Activated T-cell treated with anti-CD3 and anti-CD28 coated beads for 48 hours (primary cell): Measurements from ENCODE around the gene DENND5A.
"Not testable (repeated sequence)": the region's sequence is repeated elsewhere in the genome, so short reads cannot be mapped to it uniquely, and the experiment has no call there.

Experiments
- DNase-seq: peaks from one replicate; pipeline ENCODE4 v3.0.0-alpha.2; 2020; ENCODE audit warnings: low read depth

DENND5A gene

DNA sequence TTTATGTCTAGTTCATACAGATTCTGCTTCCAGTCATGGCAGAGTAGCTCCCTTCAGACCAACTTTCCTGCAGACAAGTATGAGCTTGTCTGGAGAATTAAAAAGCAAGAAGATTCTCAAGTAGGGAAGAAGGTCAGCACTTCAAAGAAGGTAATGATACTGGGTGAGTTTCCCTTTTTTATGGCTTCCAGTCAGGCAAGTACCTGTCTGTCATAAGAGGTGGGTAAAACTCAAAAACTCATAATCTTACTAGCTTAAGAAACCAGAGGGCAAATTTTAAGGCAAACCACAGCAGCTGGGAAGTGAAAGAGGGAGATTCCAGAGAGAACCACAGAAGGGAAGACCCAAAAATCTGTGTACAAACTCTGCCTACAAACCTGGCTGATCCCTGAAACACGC is 54.2 kb downstream of the DENND5A start:
- DNase-seq, result no peak

DNA sequence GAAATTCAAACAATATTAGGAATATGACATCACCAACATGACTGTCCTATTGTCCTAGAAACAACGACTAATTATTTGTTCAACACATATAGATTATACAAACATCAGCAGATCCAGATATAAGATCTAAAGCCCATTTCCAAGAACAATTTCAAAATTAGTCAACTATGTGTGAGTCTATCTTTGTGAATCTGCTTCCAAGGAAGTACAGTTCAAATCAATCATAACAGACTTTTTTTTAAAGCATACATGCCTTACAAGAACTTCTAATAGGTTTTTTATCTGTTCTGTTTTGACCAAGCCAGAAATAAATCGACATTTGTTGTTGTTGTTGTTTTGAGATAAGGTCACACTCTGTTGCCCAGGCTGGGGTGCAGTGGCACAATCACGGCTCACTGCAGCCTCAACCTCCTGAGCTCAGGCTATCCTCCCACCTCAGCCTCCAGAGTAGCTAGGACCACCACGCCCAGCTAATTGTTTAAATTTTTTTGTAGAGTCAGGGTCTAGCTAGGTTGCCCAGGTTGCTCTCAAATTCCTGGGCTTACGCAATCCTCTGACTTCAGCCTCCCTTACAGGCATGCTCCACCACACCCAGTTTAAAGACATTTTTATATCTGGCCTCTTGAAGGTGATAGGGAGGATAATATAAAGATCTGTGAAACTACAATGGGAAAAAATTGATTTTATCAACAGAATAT is 54.8 kb downstream of the DENND5A start:
- DNase-seq, result no peak

GRCh38 chr11:9209604-9210003 is 55.5 kb downstream of the DENND5A start:
- DNase-seq, result not testable (repeated sequence)

GRCh38 chr11:9208726-9209501 is 56.2 kb downstream of the DENND5A start:
- DNase-seq, result no peak

DNA sequence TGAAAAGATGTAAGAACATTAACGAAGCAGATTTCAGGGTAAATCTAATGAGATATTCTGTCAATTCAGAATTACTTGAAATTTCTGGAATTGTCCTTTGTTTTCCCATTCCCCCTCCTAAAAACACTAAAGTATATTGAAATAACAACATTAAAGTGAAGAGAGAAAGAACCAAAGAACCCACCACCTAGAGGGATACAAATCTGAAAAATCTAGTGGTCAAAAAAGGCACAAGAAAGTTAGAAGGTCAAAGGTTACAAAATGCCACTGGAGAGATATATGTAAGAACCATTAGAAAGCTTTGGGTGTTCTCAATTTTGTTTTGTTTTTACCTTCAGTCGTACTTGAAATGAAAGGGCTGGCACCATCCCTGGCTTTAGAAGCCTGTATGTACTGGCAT is 57.9 kb downstream of the DENND5A start:
- no peak for DNase-seq

- no peak for DNase-seq
These were observed 58.7 kb downstream of the DENND5A start for GRCh38 chr11:9206496-9206895.

DNA sequence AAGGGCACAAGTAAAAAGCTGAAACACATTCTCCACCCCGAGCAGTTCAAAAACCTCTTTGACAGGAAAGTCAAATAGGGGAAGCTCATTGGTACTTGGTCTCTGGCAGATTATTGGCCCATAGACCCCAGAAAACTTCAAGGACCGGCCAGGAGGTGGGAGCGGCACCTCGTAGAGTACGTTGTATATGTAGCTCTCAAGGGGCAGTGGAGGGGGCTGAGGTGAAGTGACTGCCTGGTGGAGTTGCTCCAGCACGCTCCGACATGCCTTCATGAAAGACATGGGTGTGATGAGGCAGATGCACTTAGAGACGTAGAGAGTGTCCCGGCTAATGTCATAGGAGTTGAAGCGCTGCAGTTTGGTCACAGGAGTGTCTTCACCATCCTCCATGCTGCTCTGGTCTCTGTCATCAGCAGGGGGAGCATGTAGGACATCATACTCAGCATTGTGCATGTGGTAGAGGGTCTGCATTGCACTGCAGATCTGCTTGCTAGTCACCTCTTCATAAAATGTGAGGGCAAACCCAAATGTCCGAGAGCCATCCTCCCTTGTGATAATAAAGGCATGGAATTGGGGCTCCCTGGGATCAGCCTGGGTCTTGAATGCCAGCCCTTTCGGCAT is 61.3 kb downstream of the DENND5A start:
- no peak for DNase-seq

GRCh38 chr11:9201372-9202162 is 63.6 kb downstream of the DENND5A start:
- DNase-seq, result no peak

DNA sequence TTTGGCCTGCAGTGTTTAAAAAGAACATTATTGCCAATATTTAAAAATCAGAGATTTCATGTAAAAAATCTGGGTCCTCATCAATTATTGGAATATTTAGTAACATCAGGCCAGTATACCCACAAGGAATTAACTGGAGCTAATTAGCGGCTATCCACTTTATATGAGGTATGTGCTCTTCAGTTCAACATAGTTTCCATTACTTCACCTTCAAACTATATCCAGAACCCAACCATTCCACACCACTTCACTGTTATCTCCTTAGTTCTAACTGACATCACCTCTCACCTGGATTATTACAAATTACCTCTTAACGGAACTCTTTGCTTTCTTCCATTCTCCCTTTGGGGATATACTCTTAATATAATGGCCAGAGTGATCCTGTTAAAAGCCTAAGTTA is 64.7 kb downstream of the DENND5A start:
- no peak for DNase-seq

GRCh38 chr11:9193316-9193715 is 71.8 kb downstream of the DENND5A start:
- no peak for DNase-seq

GRCh38 chr11:9192561-9192960 is 72.6 kb downstream of the DENND5A start:
- DNase-seq, result no peak

DNA sequence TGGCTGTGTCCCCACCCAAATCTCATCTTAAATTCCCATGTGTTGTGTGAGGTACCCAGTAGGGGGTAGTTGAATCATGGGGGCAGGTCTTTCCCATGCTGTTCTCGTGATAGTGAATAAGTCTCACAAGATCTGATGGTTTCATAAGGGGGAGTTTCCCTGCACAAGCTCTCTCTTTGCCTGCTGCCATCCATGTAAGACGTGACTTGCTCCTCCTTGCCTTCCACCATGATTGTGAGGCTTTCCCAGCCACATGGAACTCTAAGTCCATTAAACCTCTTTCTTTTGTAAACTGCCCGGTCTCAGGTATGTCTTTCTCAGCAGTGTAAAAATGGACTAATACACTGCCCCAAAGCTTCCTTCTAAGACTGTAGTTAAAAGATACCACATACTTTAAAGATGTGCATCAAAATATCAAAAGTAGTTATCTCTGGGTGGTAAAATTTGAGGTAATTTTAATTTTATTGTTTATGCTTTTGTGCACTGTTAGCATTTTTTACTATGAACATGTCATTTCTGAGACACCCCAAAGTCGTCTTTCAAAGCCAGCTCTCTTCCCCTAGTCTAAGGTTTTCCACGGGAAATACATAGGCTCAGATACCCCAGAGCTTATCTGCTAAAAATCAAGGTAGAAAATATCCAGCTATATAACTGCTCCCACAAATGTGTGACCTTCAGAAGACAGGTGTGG is 74.7 kb downstream of the DENND5A start:
- DNase-seq, result not testable (repeated sequence)

- DNase-seq, result not testable (repeated sequence)
These were observed 76.3 kb downstream of the DENND5A start for GRCh38 chr11:9188860-9189259.

- no peak for DNase-seq
These were observed 77.5 kb downstream of the DENND5A start for GRCh38 chr11:9187616-9188015.

DNA sequence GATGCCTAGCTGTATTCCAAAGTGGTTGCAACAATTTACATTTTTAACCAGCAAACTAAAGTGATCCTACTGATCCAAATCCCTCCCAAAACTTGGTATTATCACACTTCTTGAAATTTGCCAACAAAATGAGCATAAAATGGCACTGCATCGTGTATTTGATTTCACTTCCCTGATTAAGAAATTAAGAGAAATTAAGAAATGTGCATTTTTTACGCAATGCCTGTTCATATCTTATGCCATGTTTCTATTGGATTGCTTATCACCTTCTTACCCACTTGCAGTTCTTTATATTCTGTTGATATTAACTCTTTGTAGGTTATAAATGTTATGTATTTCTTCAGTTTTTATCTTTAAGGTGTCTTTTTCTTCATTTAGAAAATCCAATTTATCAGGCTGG is 80.6 kb downstream of the DENND5A start:
- DNase-seq, result no peak

DNA sequence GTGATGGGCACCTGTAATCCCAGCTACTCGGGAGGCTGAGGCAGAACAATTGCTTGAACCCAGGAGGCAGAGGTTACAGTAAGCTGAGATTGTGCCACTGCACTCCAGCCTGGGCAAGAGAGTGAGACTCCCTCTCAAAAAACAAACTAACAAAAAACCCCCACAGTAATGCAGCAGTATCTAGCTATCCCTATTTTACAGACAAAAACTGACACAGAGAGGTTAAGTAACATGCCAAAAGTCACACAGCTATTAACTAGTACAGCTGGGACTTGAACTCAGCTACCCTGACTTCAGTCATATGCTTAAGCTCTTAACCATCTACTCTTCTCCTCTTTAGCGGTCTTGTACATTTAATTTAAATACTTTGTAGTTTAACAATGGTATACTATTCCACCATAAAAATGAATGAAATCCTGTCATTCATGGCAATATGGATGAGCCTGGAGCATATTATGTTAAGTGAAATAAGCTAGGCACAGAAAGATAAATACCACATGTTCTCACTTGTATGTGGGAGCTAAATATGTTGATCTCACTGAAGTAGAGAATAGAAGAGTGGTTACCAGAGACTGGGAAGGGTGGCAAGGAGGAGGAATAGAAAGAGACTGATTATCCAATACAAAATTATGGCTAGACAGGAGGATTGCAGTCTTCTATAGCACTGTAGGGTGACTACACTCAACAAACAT is 82.8 kb downstream of the DENND5A start:
- no peak for DNase-seq

DNA sequence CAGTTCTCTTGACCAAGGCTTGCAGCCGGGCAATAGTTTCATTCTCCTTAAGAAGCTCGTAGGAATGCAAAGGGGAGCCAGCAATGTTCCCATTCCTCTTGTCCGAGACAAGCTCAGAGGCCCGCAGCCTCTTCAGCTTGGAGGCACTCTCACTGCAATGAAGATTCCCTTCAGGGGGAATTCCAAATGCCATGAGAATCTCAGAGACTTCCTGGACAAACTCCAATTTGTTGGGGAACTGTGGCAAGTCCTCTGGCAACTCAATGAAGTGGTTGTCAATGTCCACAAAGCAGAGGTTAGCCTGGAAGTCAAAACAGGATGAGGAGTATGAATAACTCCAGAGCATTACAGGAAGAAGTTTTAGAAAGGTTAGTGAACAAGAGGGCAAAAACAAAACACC is 84.4 kb downstream of the DENND5A start:
- no peak for DNase-seq

DNA sequence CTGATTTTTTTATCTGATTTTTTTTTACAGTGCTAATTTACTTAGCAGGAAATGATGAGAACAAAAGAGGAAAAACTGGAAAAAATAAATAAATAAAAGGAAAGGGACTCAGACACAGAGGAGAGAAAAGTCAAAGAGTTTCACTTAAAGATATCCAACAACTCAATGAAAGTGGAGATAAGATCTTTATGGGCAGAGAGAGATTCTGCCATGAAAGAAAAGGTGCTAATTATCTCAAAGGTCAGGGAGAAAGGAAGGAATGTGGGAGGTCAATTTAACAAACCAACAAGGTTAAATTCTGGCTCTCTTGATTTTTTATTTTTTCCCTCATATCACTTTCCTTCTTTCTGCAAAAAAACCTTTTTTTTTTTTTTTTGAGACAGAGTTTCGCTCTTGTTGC is 86.0 kb downstream of the DENND5A start:
- DNase-seq, result no peak

- DNase-seq, result no peak
These were observed 86.4 kb downstream of the DENND5A start for GRCh38 chr11:9178716-9179115.

DNA sequence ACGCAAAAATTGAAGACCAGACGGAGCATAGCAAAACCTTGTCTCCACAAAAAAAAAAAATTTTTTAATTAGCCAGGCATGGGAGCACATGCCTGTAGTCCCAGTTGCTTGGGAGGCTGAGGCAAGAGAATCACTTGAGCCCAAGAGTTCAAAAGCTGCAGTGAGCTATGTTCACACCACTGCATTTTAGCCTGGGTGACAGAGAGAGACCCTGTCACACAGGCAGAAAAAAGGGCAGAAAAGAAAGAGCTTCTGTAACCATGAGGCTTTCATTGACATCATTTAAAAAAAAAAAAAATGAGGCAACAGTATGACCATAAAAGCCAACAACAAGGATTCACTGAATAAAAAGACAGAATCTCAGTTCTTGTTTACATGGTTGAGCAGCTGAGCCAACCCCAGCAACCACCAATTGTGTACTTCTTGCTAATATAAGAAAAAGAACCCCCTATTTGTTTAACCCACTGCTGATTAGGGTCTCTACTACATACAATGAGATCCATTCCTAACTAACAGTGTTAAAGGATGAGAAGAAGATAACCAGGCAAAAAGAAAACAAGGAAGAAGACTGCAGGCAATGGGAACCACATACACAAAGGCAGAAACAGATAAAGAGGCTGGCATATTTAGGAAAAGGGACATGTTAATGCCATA is 87.6 kb downstream of the DENND5A start:
- DNase-seq, result no peak

- DNase-seq, result no peak
These were observed 88.6 kb downstream of the DENND5A start for GRCh38 chr11:9176550-9176949.
